IPS-20b (cell line): ENCODE results near the gene SPDYE4.
"Not testable (repeated sequence)": the region's sequence is repeated elsewhere in the genome, so short reads cannot be mapped to it uniquely, and the experiment has no call there.

Experiments
- H3K27ac ChIP-seq: one replicate; pipeline ENCODE4 v1.5.1; 2013; ENCODE audit warnings: low read length
- H3K27me3 ChIP-seq: 2 replicates; pipeline ENCODE4 v1.6.1; 2013; ENCODE audit warnings: mild to moderate bottlenecking, low read length, inconsistent platforms; ENCODE audit not compliant: insufficient read depth
- H3K36me3 ChIP-seq: 2 replicates; pipeline ENCODE4 v1.6.1; 2013; ENCODE audit warnings: low read depth, mild to moderate bottlenecking, inconsistent platforms, low read length, moderate library complexity; ENCODE audit not compliant: insufficient read depth
- H3K4me1 ChIP-seq: 2 replicates; pipeline ENCODE4 v1.6.1; 2013; ENCODE audit warnings: mild to moderate bottlenecking, control low read depth, inconsistent platforms, low read length, moderate library complexity; ENCODE audit not compliant: insufficient read depth
- H3K4me3 ChIP-seq: 2 replicates; pipeline ENCODE4 v1.5.1; 2013; ENCODE audit warnings: mild to moderate bottlenecking, low read length, inconsistent platforms
- H3K9ac ChIP-seq: 2 replicates; pipeline ENCODE4 v1.6.1; 2013; ENCODE audit warnings: low read depth, mild to moderate bottlenecking, inconsistent platforms, low read length, moderate library complexity
- H3K9me3 ChIP-seq: 2 replicates; pipeline ENCODE4 v1.6.1; 2013; ENCODE audit warnings: mild to moderate bottlenecking, low read depth, low read length, inconsistent platforms; ENCODE audit not compliant: insufficient read depth

SPDYE4 gene

GRCh38 chr17:8758137-8758596, at the start of gene SPDYE4:
Gene SPDYE4 (minus strand): TSS chr17:8758546. CDS start chr17:8758382, 164 bp downstream.
- Histone ChIP-seq H3K27me3 (no peaks in the 10 kb centered on the region), H3K9ac (no peak within 1 kb of the TSS), H3K27ac (no peak within 1 kb of the TSS), H3K9me3 (no peaks in the 10 kb centered on the region; the same call in 1 of the 2 replicates), H3K4me1 (no peaks in the 10 kb centered on the region), H3K36me3 (no peaks in the 10 kb centered on the region), H3K4me3 (no peak within 1 kb of the TSS)

- Histone ChIP-seq H3K27ac (no peak overlapping the region), H3K27me3 (no peaks in the 10 kb centered on the region), H3K4me1 (no peaks in the 10 kb centered on the region), H3K9ac (no peak overlapping the region), H3K9me3 (no peaks in the 10 kb centered on the region), H3K4me3 (no peak overlapping the region), H3K36me3 (no peaks in the 10 kb centered on the region)
Observed at GRCh38 chr17:8806926-8807550, 48.7 kb upstream of the SPDYE4 start.

- no peaks in the 10 kb centered on the region for H3K4me1 ChIP-seq
- H3K4me3 ChIP-seq = no peak overlapping the region
- H3K27me3 ChIP-seq = no peaks in the 10 kb centered on the region
- H3K9ac ChIP-seq = no peak overlapping the region
- H3K36me3 ChIP-seq = no peaks in the 10 kb centered on the region
- H3K9me3 ChIP-seq = no peaks in the 10 kb centered on the region
- H3K27ac ChIP-seq = no peak overlapping the region
Observed at GRCh38 chr17:8806253-8806925, 48.0 kb upstream of the SPDYE4 start.

- not testable (repeated sequence) for H3K27ac ChIP-seq, H3K4me3 ChIP-seq, H3K36me3 ChIP-seq, H3K27me3 ChIP-seq, H3K4me1 ChIP-seq, H3K9me3 ChIP-seq, H3K9ac ChIP-seq
Observed at GRCh38 chr17:8805396-8805795, 47.0 kb upstream of the SPDYE4 start.

- H3K36me3 ChIP-seq = no peaks in the 10 kb centered on the region
- H3K9me3 ChIP-seq = no peaks in the 10 kb centered on the region
- H3K27ac ChIP-seq = no peak overlapping the region
Observed at GRCh38 chr17:8803531-8804420, 45.4 kb upstream of the SPDYE4 start.

GRCh38 chr17:8801135-8801840, 42.9 kb upstream of the SPDYE4 start:
- Histone ChIP-seq H3K9me3 (no peaks in the 10 kb centered on the region), H3K27me3 (peaks cover 17% of the 10 kb centered on the region), H3K9ac (no peak overlapping the region), H3K27ac (no peak overlapping the region), H3K4me3 (no peak overlapping the region), H3K4me1 (peaks cover 4% of the 10 kb centered on the region; the same call in 1 of the 2 replicates), H3K36me3 (no peaks in the 10 kb centered on the region)

More at GRCh38 chr17:8803531-8804420, 45.4 kb upstream of the SPDYE4 start:
- H3K4me3 ChIP-seq = no peak overlapping the region
- H3K9ac ChIP-seq = no peak overlapping the region
- H3K27me3 ChIP-seq = peaks cover 6% of the 10 kb centered on the region
- H3K4me1 ChIP-seq = peaks cover 4% of the 10 kb centered on the region; the same call in 1 of the 2 replicates

GRCh38 chr17:8800656-8801055, 42.3 kb upstream of the SPDYE4 start:
- H3K27me3 ChIP-seq = peaks cover 17% of the 10 kb centered on the region
- H3K9ac ChIP-seq = no peak overlapping the region
- H3K36me3 ChIP-seq = no peaks in the 10 kb centered on the region
- peaks cover 4% of the 10 kb centered on the region; the same call in 1 of the 2 replicates for H3K4me1 ChIP-seq
- no peak overlapping the region for H3K4me3 ChIP-seq
- H3K9me3 ChIP-seq = no peaks in the 10 kb centered on the region
- H3K27ac ChIP-seq = no peak overlapping the region

- H3K27me3 ChIP-seq = peaks cover 17% of the 10 kb centered on the region
- peak overlapping the region; percentile 73 for H3K4me3 ChIP-seq
- H3K4me1 ChIP-seq = peaks cover 4% of the 10 kb centered on the region; the same call in 1 of the 2 replicates
- no peaks in the 10 kb centered on the region for H3K9me3 ChIP-seq
- no peak overlapping the region for H3K27ac ChIP-seq
- no peak overlapping the region; the same call in 1 of the 2 replicates for H3K9ac ChIP-seq
- H3K36me3 ChIP-seq = no peaks in the 10 kb centered on the region
Observed at GRCh38 chr17:8799570-8800212, 41.3 kb upstream of the SPDYE4 start.

- peak within 1 kb of the TSS; percentile 73 for H3K4me3 ChIP-seq
- no peaks in the 10 kb centered on the region for H3K36me3 ChIP-seq
- peaks cover 4% of the 10 kb centered on the region; the same call in 1 of the 2 replicates for H3K4me1 ChIP-seq
- H3K9ac ChIP-seq = peak within 1 kb of the TSS; percentile 32; the same call in 1 of the 2 replicates
- H3K27me3 ChIP-seq = peaks cover 17% of the 10 kb centered on the region
- no peak within 1 kb of the TSS for H3K27ac ChIP-seq
- no peaks in the 10 kb centered on the region for H3K9me3 ChIP-seq
Observed at GRCh38 chr17:8798846-8799569, 40.7 kb upstream of the SPDYE4 start, which contains the start of gene MFSD6L. Gene MFSD6L (minus strand): TSS chr17:8799365. CDS start chr17:8799120, 245 bp downstream.

GRCh38 chr17:8798176-8798845, 40.0 kb upstream of the SPDYE4 start:
- peak overlapping the region; percentile 32; the same call in 1 of the 2 replicates for H3K9ac ChIP-seq
- H3K36me3 ChIP-seq = no peaks in the 10 kb centered on the region
- no peak overlapping the region for H3K27ac ChIP-seq
- peak overlapping the region; percentile 73 for H3K4me3 ChIP-seq
- H3K9me3 ChIP-seq = no peaks in the 10 kb centered on the region
- H3K27me3 ChIP-seq = peaks cover 17% of the 10 kb centered on the region
- peaks cover 4% of the 10 kb centered on the region; the same call in 1 of the 2 replicates for H3K4me1 ChIP-seq
